ENCODE results near the gene GRM3.

- TF ChIP-seq EZH2 (IDR thresholded peaks at IDR 0.05; ENCODE audit: low read length, missing control alignments) (no peak), CTCF (conservative IDR thresholded peaks at IDR 0.05 in 1 of 2, IDR thresholded peaks at IDR 0.05 in 1 of 2; ENCODE audit: low read depth in 1 of 2, low read length in 2 of 2) (no peak)
Observed at GRCh38 chr7:86863452-86863851, 219.7 kb downstream of the GRM3 start.
